G401 (cell line): ENCODE measurements around the gene BCKDHA. TPM values are rescaled to one million over a fixed set of nuclear protein-coding genes. Genes with fewer than 3 reads are reported as not detected.
"Not testable (repeated sequence)": the region's sequence is repeated elsewhere in the genome, so short reads cannot be mapped to it uniquely, and the experiment has no call there.

Source experiments
- DNase-seq: peaks from one replicate; pipeline ENCODE4 v3.0.0-alpha.2; 2015; ENCODE audit warnings: low spot score
- in situ Hi-C: cut with HindIII; loops from 2 replicates; pipeline ENCODE4 v1.10.0; 2016; ENCODE audit warnings: low sequenced_read_pairs, mixed read lengths
- total RNA-seq: library from RNA; depleted of rRNA; stranded (reverse); fragments of >200 nt; shearing (Covaris generic); gene quantifications from 2 replicates; pipeline ENCODE4 v1.2.3, GENCODE V29; 2014

The BCKDHA gene
- total RNA-seq, 1 experiment from 2014 or later, result 90.1 TPM

DNA sequence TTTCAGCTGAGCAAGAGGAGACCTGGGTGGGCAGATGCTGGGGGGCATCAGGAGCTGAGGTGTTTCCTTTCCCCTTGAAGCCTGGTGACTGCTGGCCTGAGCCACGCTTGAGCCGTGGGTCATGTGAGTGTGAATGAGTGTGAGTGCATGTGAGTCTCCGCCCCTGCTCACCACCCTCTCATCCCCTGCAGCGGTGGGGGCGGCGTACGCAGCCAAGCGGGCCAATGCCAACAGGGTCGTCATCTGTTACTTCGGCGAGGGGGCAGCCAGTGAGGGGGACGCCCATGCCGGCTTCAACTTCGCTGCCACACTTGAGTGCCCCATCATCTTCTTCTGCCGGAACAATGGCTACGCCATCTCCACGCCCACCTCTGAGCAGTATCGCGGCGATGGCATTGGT, 24.4 kb downstream of the BCKDHA start:
- in situ Hi-C loops, result no loop called here
- DNase-seq, result no peak

DNA sequence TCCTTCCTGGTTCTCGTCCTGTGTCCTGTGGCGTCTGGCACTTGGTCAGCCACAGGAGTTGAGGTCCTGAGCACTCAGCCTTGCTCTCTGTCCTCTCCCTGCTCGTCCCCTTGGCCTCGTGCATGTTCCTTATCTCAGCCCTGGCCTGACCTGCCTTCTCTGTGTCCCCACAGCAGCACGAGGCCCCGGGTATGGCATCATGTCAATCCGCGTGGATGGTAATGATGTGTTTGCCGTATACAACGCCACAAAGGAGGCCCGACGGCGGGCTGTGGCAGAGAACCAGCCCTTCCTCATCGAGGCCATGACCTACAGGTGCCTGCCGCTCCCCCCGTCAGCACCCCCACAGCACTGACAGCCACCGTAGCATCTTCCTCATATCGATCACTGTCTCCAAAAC, 24.8 kb downstream of the BCKDHA start:
- no peak for DNase-seq
- in situ Hi-C loops, result no loop called here

DNA sequence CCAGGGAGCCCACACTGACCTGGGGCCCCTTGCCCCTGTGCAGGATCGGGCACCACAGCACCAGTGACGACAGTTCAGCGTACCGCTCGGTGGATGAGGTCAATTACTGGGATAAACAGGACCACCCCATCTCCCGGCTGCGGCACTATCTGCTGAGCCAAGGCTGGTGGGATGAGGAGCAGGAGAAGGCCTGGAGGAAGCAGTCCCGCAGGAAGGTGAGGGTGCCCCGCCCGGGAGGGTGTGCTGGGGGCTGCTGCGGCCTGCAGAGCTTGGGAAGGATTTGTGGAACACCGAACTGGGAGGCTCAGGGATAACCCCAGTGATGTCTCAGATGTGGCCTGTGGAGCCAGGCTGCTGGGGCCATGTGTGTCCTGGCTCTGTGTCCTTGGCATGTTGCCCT, 25.3 kb downstream of the BCKDHA start:
- DNase-seq, result no peak
- in situ Hi-C loops, result no loop called here

DNA sequence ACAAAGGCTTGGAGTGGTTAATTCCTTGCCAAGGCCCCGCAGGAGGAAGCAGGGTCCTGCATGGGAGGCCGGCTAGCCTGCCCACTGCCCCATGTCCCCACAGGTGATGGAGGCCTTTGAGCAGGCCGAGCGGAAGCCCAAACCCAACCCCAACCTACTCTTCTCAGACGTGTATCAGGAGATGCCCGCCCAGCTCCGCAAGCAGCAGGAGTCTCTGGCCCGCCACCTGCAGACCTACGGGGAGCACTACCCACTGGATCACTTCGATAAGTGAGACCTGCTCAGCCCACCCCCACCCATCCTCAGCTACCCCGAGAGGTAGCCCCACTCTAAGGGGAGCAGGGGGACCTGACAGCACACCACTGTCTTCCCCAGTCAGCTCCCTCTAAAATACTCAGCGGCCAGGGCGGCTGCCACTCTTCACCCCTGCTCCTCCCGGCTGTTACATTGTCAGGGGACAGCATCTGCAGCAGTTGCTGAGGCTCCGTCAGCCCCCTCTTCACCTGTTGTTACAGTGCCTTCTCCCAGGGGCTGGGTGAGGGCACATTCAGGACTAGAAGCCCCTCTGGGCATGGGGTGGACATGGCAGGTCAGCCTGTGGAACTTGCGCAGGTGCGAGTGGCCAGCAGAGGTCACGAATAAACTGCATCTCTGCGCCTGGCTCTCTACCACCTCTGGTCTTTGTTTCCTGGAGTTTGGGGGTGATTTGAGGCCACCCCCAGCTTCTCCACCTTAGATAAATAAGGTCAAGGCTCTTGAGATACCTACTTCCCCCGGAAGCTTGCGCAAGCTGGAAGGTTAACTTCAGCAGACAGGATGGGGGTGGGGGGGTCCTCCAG, 26.9 kb downstream of the BCKDHA start:
- DNase-seq, result no peak
- in situ Hi-C loops, result no loop called here

DNA sequence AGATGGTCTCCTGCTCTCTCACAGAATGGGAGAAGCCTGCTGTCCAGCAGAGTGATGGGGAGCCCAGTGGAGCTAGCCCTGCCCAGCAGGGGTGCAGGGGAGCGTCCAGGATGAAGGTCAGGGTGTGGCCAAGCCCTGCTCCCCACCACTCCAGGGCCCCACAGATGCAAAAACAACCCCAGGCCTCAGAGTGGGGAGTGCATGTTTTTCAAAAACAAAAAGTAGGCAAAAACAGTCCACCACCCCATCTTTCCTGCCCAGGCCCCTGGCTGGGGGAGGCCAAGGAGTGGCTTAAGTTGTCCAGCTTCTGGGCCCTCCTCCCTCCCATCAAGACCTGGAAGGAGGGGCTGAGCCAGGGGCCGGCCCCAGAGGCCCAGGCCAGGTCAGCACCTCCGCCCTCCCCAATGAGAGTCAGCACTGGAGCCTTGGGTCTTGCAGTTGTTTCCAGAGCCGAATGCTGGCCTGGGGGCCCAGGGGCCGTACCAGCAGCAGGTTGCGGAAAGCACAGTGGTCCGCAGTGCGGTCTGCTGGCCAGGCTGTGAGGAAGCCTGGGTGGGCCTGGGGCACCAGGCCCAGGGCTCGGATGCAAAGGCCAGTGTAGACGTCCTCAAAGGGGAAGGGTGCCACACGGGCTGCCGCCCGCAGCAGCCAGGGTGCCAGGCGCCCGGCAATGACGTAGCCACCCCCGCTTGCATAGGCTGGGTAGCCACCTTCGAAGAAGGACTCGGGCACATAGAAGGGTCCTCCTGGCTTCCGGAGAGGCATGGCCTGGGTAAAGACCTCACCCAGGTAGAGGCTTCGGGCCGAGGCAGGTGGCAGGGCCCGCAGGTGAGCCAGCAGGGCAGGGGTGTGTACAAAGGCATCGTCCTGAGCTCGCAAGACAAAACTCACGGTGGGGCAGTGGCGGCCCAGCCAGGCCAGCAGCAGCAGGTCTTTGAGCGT, 27.8 kb downstream of the BCKDHA start:
- in situ Hi-C loops, result no loop called here
- DNase-seq, result no peak

DNA sequence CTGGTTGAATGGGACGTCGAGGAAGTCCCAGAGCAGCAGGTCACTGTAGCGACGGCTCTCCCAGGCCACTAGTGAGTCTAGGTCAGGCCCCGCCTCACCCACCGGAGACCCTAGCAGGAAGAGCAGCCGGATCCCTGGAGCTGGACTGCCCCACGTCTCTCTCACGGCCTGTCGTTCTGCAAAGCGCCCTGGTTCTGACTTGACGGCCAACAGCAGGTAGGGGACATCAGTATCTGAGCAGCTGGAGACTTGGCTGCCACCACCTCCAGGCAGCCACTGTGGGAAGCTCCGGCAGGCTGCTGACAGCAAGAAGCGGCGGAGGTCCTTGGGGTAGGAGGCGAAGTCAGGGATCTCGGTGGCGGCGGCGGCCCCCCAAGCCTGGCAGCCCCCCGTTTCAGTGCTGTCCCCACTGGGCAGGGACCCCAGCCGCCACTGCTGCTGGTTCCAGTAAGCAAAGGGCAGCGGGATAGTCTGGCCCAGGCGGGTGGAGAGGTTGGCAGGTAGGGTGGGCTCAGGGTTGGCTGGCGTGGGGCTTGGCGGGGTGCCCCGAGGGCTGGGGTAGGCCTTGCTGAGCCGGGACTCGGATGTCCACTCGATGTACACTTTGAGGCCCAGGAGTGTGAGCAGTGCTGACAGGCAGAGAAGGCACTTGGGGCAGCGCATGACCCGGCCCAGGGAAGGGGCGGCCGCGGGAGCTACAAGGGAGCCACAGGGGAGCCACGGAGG, 28.7 kb downstream of the BCKDHA start:
- DNase-seq, result no peak
- in situ Hi-C loops, result no loop called here

DNA sequence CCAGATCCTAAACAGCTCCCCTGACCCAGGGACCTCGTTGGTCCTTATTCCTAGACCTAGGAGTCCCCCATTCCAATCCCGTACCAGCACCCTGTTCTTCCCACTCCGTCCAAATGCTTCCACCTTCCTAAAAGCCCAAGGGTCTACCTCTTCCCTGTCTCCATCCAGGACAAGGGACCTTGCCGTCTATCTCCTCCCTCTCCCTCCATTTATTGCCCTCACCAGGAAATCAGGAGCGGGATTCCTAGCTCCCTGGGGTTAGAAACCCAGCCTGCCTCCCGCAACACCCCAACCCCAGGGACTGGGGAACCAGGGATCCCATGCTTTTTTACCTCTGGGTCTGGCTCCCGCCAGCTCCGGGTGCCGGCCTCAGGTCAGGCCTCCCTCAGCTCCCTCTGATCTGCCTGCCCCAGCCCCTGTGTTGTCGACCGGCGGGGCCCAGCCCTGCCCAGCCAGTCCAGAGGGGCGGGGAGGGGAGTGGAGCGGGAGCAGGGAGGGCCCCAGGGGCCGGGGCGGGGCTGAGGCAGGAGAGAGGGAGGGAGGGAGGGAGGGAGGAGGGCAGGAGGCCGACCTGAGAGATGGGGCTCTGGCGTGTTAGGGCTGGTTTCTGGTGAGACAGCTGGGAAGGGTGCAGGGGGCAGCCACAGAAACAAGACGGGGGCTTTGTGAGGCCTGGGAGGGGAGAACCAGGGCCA, 29.5 kb downstream of the BCKDHA start, which contains the start of gene B3GNT8:
Gene B3GNT8, minus strand, starts transcription at position 423 of the 695 bp plus-strand sequence. CDS start 596 bp downstream, outside the sequence.
- in situ Hi-C loops, result no loop called here
- DNase-seq, result peak; percentile 58

DNA sequence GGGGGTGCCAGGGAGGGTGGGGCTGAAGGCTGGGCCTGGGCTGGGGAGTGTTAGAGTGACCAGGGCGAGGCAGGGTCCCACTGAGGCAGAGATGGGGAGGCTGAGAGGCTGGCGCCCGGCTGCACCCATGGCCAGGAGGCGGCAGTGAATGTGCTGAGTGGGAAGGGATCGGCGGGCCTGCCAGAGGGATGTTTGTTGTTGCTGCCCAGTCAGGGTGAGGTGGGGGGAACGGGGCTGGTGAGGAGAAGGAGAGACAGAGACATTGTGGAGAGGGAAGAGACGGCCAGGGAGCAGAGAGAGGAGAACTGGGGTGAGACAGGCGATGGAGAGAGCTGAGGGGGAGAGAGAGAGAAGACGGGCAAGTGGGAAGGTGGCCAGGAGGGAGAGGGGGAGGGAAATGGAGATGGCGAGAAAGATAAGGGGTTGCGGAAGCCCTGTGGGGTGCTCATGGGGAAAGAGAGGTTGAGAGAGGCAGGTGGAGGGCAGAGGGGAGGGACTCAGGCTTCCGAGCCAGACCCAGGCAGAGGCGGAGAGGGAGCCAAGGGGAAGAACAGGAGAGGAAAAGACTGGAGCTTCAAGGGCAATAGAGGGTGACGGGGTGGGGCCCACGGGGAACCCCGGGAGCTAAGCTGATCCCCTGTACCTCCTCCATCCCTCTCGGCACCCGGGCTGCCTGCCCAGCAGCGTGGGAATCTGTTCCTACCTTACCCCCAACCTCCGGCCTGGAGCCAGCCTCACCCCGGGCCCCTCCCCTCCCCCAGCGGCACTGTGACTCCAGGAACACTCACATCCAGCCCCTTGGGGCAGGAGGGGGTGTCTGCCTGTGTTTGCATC, 30.2 kb downstream of the BCKDHA start:
- in situ Hi-C loops, result no loop called here
- peak; percentile 30 for DNase-seq

DNA sequence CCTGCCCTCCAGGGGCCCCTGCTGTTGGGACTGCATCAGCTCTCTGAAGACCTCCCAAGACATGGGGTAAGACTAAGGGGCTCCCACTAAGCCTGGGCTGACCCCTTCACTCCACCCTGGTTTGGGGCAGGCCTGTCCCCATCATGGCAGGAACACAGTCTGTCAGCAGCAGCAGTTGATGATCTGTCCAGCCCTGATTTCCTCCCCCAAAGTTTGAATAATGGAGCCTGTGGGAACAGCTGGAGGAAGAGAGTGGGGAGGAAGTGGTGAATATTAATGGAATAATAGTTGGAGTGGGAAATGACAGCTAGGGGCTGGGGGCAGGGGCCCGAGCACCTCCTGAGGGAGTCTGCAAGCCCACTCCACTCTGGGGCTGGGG, 30.9 kb downstream of the BCKDHA start:
- in situ Hi-C loops, result no loop called here
- no peak for DNase-seq

DNA sequence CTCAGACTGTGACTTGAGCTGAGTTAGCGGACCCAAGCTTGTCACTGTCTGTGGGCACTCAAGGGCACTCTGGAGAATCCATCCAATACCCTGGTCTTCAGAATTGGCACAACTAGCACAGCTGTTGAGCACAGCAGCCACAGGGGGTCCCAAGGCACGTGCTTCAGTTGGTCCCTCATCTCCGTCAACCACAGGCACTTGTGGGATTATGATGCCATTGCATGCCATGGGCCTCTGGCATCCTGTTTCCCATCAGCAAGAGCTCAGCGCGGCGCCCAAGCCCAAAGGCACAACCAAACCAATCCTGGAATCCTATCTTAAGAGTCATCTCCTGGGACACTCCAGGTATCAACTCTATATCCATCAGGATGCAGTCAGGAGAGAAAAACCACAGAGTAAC, 33.3 kb downstream of the BCKDHA start:
- no peak for DNase-seq
- in situ Hi-C loops, result no loop called here

DNA sequence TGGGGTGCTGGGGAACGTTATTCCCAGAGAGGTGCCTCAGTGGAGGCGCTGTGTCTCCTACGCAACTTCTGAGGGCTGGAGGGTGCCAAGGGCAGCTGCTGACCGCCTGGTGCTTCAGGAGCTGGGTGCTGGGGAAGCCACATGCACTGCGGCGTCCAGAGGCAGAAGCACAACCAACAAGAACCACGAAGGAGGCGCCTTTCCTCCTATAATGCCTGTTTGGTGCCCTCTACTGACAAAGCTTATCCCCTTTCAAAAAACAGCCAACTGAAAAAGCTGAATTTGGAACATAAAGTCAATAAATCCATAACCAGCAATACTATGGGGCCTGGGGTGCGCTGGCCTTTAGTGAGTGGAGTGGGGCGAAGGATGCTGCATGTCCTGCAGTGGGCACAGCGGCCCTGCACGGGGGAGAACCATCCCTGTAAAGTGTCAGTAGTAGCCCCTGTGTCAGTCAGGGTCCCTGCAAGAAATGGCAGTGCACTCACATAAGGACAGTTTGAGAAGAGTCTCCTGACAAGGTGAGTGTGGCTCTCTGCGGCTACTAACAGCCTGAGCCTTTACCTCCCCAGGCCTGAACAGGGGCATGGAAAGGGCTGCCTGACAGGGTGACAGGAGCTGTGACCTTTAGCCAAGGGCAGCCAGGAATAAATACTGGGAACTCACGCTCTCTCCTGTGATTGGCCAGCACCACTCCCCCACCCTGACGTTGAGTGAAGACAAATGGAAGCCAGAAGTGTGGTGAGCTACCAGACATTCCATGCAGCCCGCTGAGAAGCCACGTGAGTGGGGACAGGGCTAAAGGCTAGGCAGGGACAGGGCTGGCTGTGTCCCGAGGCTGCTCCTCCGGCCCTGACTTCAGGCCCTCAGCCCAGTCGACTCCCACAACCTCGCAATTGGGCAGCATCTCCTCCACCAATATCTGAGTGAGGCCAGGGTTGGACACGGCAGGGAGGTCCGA, 34.1 kb downstream of the BCKDHA start:
- in situ Hi-C loops, result no loop called here

DNA sequence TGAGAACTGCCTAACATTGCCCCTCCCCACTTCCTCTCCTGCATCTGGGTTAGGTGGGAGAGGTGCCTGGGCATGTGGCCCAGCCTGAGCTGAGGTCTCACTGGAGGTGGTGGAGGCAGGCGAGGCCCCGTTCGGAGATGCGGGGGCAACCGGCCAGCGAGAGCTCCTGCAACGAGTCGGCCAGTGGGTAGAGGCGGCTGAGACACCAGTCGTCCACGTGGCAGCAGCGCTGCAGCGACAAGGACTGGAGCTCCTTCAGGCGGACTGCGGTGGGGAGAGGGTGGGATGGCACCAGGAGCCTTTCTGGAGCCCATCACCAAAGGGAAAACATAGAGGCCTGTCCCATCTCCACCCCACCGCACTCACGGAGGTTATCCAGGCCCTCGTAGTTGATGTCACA, 35.6 kb downstream of the BCKDHA start:
- in situ Hi-C loops, result no loop called here
- no peak for DNase-seq

More for the DNA sequence above, 34.1 kb downstream of the BCKDHA start:
- DNase-seq, result peak; percentile 17

DNA sequence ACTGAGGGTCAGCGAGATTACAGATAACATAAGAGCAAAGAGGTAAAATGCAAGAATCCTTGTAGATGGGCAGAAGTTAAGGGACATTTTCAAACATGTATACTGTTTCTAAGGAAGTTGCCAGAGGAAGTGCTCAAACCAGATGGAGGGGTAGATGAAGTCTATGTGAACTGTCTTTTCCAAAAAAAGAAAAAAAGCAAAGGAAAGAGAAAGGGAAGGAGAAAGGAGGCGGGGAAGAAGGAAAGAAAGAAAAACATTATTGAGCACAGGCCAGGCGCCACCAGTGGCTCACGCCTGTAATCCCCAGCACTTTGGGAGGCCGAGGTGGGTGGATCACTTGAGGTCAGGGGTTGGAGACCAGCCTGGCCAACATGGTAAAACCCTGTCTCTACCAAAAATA, 36.8 kb downstream of the BCKDHA start:
- DNase-seq, result no peak
- in situ Hi-C loops, result no loop called here

DNA sequence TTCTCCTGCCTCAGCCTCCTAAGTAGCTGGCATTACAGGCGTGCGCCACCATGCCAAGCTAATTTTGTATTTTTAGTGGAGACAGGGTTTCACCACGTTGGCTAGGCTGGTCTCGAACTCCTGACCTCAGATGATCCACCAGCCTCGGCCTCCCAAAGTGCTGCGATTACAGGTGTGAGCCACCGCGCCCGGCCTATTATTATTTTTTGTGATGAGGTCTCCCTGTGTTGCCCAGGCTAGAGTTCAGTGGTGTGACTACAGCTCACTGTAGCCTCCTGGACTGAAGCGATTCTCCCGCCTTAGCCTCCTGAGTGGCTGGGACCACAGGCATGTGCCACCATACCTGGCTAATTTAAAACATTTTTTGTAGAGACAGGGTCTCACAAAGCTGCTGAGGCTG, 37.8 kb downstream of the BCKDHA start:
- DNase-seq, in situ Hi-C loops: not testable (repeated sequence)

DNA sequence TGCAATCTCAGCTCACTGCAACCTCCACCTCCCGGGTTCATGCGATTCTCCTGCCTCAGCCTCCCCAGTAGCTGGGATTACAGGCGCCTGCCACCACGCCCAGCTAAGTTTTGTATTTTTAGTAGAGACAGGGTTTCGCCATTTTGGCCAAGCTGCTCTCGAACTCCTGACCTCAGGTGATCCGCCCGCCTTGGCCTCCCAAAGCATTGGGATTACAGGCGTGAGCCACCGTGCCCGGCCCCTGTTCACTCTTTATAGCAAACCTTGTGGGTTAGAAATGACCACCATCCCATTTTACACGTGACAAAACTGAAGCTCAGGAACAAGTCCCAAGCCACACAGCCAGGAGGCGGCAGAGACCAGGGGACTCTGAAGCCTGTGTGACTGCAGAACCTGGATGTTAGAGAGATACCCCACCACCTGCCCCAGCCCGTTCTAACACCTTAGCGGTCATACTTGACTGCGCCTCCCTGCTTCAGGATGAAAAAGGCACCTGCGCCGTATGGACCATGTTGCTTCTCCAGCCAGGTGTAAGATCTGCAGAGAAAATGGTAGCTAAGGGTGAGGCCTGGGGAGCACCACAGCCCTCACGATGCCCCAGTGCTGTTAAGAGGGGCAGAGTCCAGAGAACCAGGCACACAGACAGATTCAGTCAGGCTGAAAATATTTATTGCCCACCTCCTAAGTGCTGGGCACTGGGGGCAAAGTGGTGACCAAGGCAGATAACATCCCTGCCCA, 38.5 kb downstream of the BCKDHA start:
- in situ Hi-C loops, result no loop called here

DNA sequence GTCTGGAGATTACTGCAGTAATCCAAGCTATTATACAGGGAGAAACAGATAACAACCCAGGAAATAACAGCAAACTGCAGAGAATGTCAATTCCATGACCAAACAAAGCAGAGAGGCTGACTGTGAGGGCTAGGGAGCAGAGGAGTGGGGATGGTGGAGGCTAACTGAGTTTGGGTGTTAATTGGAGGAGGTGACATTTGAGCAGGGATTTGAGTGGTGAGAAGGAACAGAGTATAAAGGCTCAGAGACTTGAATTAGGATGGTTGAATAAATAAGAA, 39.0 kb downstream of the BCKDHA start:
- in situ Hi-C loops, result no loop called here
- no peak for DNase-seq

More for the DNA sequence above, 38.5 kb downstream of the BCKDHA start:
- no peak for DNase-seq
